Stomach (tissue), 9 donors: ENCODE data around the gene DNAJB5. TPM values are rescaled to one million over a fixed set of nuclear protein-coding genes. Genes with fewer than 3 reads are reported as not detected.
A peak's percentile ranks its signal among the peaks of the same experiment; 100 is the strongest.

ENCODE experiments used
- DNase-seq, 2 donors: peaks; one replicate each; pipeline versions ENCODE4 v3.0.0 to v3.0.0-alpha.2; 2013 to 2019
- H3K27ac ChIP-seq, 5 donors: fragments of 200-600 bp in 4 of 5; sonication (generic) in 4 of 5; one replicate each; pipeline ENCODE4 v1.5.1; 2013 to 2019; ENCODE audit warnings: mild to moderate bottlenecking in 1 of 5, moderate library complexity in 1 of 5
- H3K27me3 ChIP-seq, 3 donors: fragments of 200-600 bp; sonication (generic); one replicate each; pipeline ENCODE4 v1.5.1; 2017 to 2019; ENCODE audit warnings: mixed run types in 1 of 3
- H3K36me3 ChIP-seq, 4 donors: fragments of 200-600 bp; sonication (generic); 1 replicate in 3 of 4; 2 replicates in 1 of 4; pipeline ENCODE4 v1.5.1; 2016 to 2019
- H3K4me1 ChIP-seq, 4 donors: fragments of 200-600 bp; sonication (generic); one replicate each; pipeline ENCODE4 v1.5.1; 2016 to 2019
- H3K4me3 ChIP-seq, 4 donors: fragments of 200-600 bp; sonication (generic) in 3 of 4; one replicate each; pipeline ENCODE4 v1.5.1; 2016 to 2019; ENCODE audit warnings: mild to moderate bottlenecking in 1 of 4
- H3K9me3 ChIP-seq, 4 donors: fragments of 200-600 bp; sonication (generic); one replicate each; pipeline ENCODE4 v1.5.1; 2016 to 2019
- EP300 ChIP-seq: sonication (generic); formaldehyde crosslinking; IDR thresholded peaks from one replicate; pipeline ENCODE4 v1.6.1; 2017; ENCODE audit warnings: antibody characterized with exemption
- POLR2A ChIP-seq, 4 donors: fragments of 450-650 bp; IDR thresholded peaks; one replicate each; pipeline ENCODE4 v1.6.1; 2016; ENCODE audit warnings: antibody characterized with exemption in 4 of 4, control low read depth in 2 of 4, mild to moderate bottlenecking in 1 of 4, moderate library complexity in 1 of 4
- POLR2AphosphoS5 ChIP-seq, 3 donors: sonication (generic); formaldehyde crosslinking; IDR thresholded peaks; one replicate each; pipeline ENCODE4 v1.6.1; 2016; ENCODE audit warnings: antibody characterized with exemption in 3 of 3
- WGBS, 5 donors: extraction: QIAGEN DNeasy Blood & Tissue Kit in 3 of 5; methylation state at CpG; one replicate each; pipeline versions ENCODE4 v1.1.5 to v1.1.7; 2013 to 2018; 5-methylcytosine and 5-hydroxymethylcytosine counted together
- intact Hi-C: fragments of 100-400 bp; cut with DNase I; formaldehyde crosslinking; loops from one replicate; pipeline ENCODE4 v1.15.1; 2023; ENCODE audit warnings: low total_unique reads
- polyA plus RNA-seq, 3 donors: library from polyadenylated mRNA; stranded (reverse); fragments of 200-250 nt; gene quantifications; one replicate each; pipeline ENCODE4 v1.2.3, GENCODE V29; 2013
- total RNA-seq, 5 donors: library from RNA; depleted of rRNA; stranded (reverse); fragments of >200 nt; gene quantifications; one replicate each; pipeline versions ENCODE4 v1.1.0 to v1.2.3, GENCODE V29; 2014 to 2016
- TF ChIP-seq, protein P1 (sequence below), 7 experiments: fragments of 450-650 bp in 4 of 7; fragments of 200-600 bp in 3 of 7; sonication (generic) in 3 of 7; IDR thresholded peaks; one replicate each; pipeline ENCODE4 v1.5.1; 2016 to 2019; ENCODE audit warnings: antibody characterized with exemption in 7 of 7, control low read depth in 2 of 7, mild to moderate bottlenecking in 1 of 7
- donor health status: healthy with polysubstance abuse.
- donor health status: Bipolar disorder and iron deficiency.
- donor health status: healthy.

DNAJB5 gene
- total and polyA plus RNA-seq, 8 donors = 1.2 to 79.0 (median 16.5) TPM

DNA sequence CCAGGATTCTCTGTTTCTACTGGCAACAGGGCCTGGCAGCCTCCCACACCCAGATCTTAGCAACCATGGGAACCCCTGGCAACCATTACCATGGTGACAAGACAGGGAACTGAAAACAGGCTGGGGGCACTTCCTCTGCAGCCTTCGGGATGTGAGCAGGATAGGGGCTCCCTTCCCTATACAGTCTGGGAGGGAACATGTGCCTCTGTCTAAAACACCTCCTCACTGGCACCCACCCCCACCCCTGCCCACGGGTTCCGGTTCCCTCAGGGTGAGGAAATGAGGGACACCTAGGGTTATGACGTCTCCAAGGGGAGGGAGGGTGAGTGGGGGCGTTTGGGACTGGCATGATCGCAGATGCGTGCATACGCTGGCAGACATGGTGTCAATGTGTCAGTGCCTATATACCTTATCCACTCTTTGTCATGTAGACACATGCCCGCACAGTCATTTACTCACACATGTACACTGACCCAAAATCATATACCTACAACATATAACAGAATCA is 3.0 kb upstream of the DNAJB5 start:
- peak in 1 of 2 donors; percentile 79 for DNase-seq
- Histone ChIP-seq H3K36me3 (no peaks in the 10 kb centered on the region), H3K27ac (no peak overlapping the region), H3K4me1 (peaks cover 21 to 43% (median 26%) of the 10 kb centered on the region in 4 donors), H3K27me3 (no peaks in the 10 kb centered on the region), H3K4me3 (no peak overlapping the region), H3K9me3 (no peaks in the 10 kb centered on the region)
- intact Hi-C loops = no loop called here
- TF ChIP-seq POLR2AphosphoS5 (IDR thresholded peaks at IDR 0.05) (no peak), POLR2A (IDR thresholded peaks at IDR 0.05) (no peak), EP300 (no peak)
- TF ChIP-seq, protein P1, sequence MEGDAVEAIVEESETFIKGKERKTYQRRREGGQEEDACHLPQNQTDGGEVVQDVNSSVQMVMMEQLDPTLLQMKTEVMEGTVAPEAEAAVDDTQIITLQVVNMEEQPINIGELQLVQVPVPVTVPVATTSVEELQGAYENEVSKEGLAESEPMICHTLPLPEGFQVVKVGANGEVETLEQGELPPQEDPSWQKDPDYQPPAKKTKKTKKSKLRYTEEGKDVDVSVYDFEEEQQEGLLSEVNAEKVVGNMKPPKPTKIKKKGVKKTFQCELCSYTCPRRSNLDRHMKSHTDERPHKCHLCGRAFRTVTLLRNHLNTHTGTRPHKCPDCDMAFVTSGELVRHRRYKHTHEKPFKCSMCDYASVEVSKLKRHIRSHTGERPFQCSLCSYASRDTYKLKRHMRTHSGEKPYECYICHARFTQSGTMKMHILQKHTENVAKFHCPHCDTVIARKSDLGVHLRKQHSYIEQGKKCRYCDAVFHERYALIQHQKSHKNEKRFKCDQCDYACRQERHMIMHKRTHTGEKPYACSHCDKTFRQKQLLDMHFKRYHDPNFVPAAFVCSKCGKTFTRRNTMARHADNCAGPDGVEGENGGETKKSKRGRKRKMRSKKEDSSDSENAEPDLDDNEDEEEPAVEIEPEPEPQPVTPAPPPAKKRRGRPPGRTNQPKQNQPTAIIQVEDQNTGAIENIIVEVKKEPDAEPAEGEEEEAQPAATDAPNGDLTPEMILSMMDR (IDR thresholded peaks at IDR 0.05) = no peak
- WGBS, 5 donors = 46 to 62% (median 48%) methylated on average over 8 to 9 of the region's 9 CpGs

DNA sequence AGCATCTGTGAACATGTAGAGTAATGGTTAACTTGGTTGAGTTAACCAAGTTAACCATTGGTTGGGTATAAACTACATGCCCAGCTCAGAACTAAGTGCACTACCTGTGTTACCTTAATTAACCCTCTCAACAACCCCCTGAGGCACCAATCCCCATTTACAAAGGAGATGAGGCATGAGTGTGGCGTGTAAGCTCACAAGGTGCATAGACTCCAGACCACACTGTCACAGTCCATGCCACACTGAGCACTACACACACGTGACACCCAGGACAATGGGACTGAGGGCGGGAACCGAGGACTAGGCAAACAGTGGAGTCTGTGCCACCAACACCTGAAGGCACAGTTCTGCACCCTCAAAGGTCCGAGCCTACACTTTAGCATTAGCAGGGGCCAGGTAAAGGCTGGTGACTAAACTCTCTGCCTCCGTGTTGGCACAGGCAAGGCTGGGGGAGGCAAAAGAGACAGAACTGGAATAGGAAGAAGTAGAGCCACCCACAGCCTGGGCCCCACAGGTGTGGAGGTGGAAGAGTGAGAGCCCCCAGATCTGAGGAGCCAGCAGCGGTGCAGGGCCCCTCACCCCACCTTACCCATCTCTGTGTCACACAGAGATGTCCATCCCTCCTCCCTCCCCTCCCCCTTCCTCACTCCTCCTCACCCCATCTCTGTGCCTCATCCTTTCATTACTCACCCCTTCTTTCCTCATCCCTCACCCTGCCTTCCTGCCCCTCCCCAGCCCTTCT is 2.2 kb upstream of the DNAJB5 start:
- 45 to 61% (median 52%) methylated on average over 7 of the region's 7 CpGs for WGBS, 5 donors

DNA sequence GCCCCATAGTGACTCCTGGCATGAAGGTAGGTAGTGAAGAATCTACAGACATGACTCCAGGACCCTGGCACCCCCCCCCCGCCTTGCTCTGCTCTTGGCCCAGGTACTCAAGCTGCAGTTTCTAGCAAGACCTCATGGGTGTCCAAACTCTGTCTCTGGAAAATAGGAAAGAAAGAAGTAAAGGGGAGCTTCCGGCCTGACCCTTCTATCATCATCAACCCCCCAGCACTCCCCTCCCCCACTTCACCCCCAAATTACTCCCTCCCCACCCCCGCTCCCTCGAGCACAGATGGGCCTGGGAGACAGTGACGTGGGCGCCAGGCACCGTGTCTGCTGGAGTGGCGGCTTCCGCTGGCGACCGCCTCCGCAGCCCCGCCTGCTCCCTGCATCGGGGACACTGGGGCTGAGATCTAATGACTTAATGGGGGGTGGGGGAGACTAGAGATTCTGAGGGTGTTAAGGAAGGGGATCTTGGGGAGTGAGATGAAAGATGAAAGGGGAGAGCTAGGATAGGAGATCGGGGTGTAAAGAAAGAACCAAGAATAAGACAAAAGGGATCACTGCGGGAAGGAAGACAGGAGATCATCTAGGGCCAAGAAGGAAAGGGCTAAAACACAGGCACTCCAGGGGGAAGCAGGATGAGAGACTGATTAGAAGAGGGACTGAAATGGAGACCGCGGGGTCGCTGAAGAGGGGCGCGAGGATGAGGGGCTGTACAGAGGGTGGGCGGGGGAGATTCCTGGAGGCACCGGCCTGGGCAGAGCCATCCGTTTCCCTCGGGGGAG is 1.1 kb upstream of the DNAJB5 start:
- peak overlapping the region; percentile 25 to 99 (median 91) for H3K27ac ChIP-seq
- no peak for TF ChIP-seq POLR2AphosphoS5 (IDR thresholded peaks at IDR 0.05)
- TF ChIP-seq, protein P1 (IDR thresholded peaks at IDR 0.05) = no peak
- no peak for TF ChIP-seq POLR2A (IDR thresholded peaks at IDR 0.05)
- TF ChIP-seq EP300 = no peak
- peak in 1 of 2 donors; percentile 77 for DNase-seq

More for the DNA sequence above, 2.2 kb upstream of the DNAJB5 start:
- no peaks in the 10 kb centered on the region for H3K27me3 ChIP-seq
- TF ChIP-seq POLR2AphosphoS5 (IDR thresholded peaks at IDR 0.05) = no peak
- TF ChIP-seq, protein P1 (IDR thresholded peaks at IDR 0.05) = no peak
- TF ChIP-seq EP300 = no peak
- no peak for TF ChIP-seq POLR2A (IDR thresholded peaks at IDR 0.05)
- intact Hi-C loops = no loop called here
- DNase-seq = peak in 1 of 2 donors; percentile 24
- peaks cover 28 to 50% (median 34%) of the 10 kb centered on the region in 4 donors for H3K4me1 ChIP-seq
- no peak overlapping the region for H3K4me3 ChIP-seq
- H3K27ac ChIP-seq = no peak overlapping the region
- no peaks in the 10 kb centered on the region for H3K9me3 ChIP-seq
- H3K36me3 ChIP-seq = no peaks in the 10 kb centered on the region

DNA sequence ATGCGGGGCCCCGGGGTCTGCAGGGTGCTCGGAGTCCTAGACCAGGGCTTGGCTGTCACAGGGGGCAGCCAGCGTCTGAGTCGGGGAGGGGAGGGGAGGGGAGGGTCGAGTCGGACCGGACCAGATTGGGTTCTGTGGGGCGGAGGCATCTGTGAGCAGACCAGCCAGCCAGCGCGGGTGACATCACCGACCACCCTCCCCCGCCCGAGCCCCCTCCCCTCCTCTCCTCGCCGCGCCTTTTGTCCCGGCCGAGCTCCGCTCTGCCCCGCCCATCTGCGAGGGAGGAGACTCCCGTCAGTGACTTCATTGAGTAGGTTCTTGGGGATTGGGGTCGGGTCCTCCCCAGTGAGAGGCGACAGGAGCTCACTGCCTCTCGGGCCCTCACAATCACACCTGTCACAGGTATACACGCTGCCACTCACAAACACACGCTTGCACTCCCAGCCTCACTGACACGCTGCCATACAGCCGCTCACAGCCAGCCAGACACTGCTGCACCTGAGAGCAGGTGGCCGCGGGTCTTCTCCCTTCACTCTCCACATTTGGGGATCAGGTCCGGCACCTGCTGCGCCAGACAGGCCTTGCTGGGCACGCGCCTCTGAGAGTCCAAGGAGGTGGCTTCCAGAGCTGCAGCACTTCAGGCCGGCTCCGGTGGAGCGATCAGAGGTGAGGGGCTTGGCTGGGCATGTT is 546 bp downstream of the DNAJB5 start:
- Histone ChIP-seq H3K4me3 (peak overlapping the region; percentile 64 to 93 (median 78)), H3K27ac (peak overlapping the region; percentile 87 to 99 (median 91)), H3K27me3 (no peaks in the 10 kb centered on the region), H3K9me3 (no peaks in the 10 kb centered on the region), H3K4me1 (peaks cover 41 to 78% (median 59%) of the 10 kb centered on the region in 4 donors), H3K36me3 (no peaks in the 10 kb centered on the region)
- no peak for TF ChIP-seq EP300
- TF ChIP-seq, protein P1 (IDR thresholded peaks at IDR 0.05) = peak in 1 of 7 experiments; percentile 5
- peak in 2 of 3 donors; percentile 35 to 40 for TF ChIP-seq POLR2AphosphoS5 (IDR thresholded peaks at IDR 0.05)
- WGBS, 5 donors = 5 to 24% (median 6%) methylated on average over 14 to 39 of the region's 39 CpGs
- peak; percentile 52 to 94 for DNase-seq
- intact Hi-C loops = no loop called here

More for the DNA sequence above, 1.1 kb upstream of the DNAJB5 start:
- WGBS, 5 donors = 15 to 34% (median 20%) methylated on average over 25 of the region's 25 CpGs
- intact Hi-C loops = no loop called here
- Histone ChIP-seq H3K4me1 (peaks cover 33 to 61% (median 44%) of the 10 kb centered on the region in 4 donors), H3K9me3 (no peaks in the 10 kb centered on the region), H3K36me3 (no peaks in the 10 kb centered on the region), H3K4me3 (peak overlapping the region; percentile 64 to 93 (median 78)), H3K27me3 (no peaks in the 10 kb centered on the region)
